Progenitor cell of endocrine pancreas (in vitro differentiated cells): ENCODE results near the gene APOLD1. TPM values are rescaled to one million over a fixed set of nuclear protein-coding genes. Genes with fewer than 3 reads are reported as not detected.
"Not testable (repeated sequence)": the region's sequence is repeated elsewhere in the genome, so short reads cannot be mapped to it uniquely, and the experiment has no call there.

ENCODE experiments used
- DNase-seq: peaks from one replicate; pipeline ENCODE4 v3.0.0; 2021; ENCODE audit warnings: low spot score; ENCODE audit not compliant: unreplicated experiment
- H3K27ac Mint-ChIP-seq: 2 replicates; pipeline ENCODE4 v1.8.0; 2021; ENCODE audit warnings: mild to moderate bottlenecking, moderate library complexity, mixed read lengths
- H3K27me3 Mint-ChIP-seq: 2 replicates; pipeline ENCODE4 v1.8.0; 2021; ENCODE audit warnings: mixed read lengths
- H3K36me3 Mint-ChIP-seq: 2 replicates; pipeline ENCODE4 v1.8.0; 2022; ENCODE audit warnings: mixed read lengths; ENCODE audit not compliant: insufficient read depth
- H3K4me1 Mint-ChIP-seq: 2 replicates; pipeline ENCODE4 v1.8.0; 2021; ENCODE audit warnings: low read depth, mixed read lengths
- H3K4me3 Mint-ChIP-seq: 2 replicates; pipeline ENCODE4 v1.8.0; 2021; ENCODE audit warnings: low read depth, mild to moderate bottlenecking, moderate library complexity, mixed read lengths
- H3K9me3 Mint-ChIP-seq: 2 replicates; pipeline ENCODE4 v1.8.0; 2021; ENCODE audit warnings: low read depth, mixed read lengths
- CTCF ChIP-seq: fragments of 200-600 bp; sonication (generic); IDR thresholded peaks from one replicate; pipeline ENCODE4 v1.5.0; 2021; ENCODE audit warnings: antibody characterized with exemption, mild to moderate bottlenecking; ENCODE audit not compliant: unreplicated experiment
- total RNA-seq: library from RNA; stranded (reverse); gene quantifications from 2 replicates; pipeline ENCODE4 v1.2.1, GENCODE V29; 2021

APOLD1 gene
- total RNA-seq, 1 donor from 2014 or later: 5.4 TPM

GRCh38 chr12:12836571-12836970 lies 51.1 kb downstream of the APOLD1 start:
- Mint-ChIP-seq H3K27me3 (no peaks in the 10 kb centered on the region), H3K4me1 (peaks cover 6% of the 10 kb centered on the region), H3K27ac (no peak overlapping the region), H3K9me3 (no peaks in the 10 kb centered on the region), H3K4me3 (no peak overlapping the region), H3K36me3 (peaks cover 28% of the 10 kb centered on the region)
- no peak for TF ChIP-seq CTCF
- DNase-seq: no peak

GRCh38 chr12:12837025-12837812 lies 51.8 kb downstream of the APOLD1 start:
- no peak overlapping the region for H3K27ac Mint-ChIP-seq
- DNase-seq: peak; percentile 30
- peak; percentile 79 for TF ChIP-seq CTCF

GRCh38 chr12:12837813-12838153 lies 52.3 kb downstream of the APOLD1 start:
- H3K27me3 Mint-ChIP-seq: no peaks in the 10 kb centered on the region
- no peak for DNase-seq
- H3K27ac Mint-ChIP-seq: no peak overlapping the region
- no peaks in the 10 kb centered on the region for H3K9me3 Mint-ChIP-seq
- H3K36me3 Mint-ChIP-seq: peaks cover 22% of the 10 kb centered on the region
- H3K4me1 Mint-ChIP-seq: peaks cover 6% of the 10 kb centered on the region
- H3K4me3 Mint-ChIP-seq: no peak overlapping the region
- TF ChIP-seq CTCF: no peak

More at GRCh38 chr12:12837025-12837812, 51.8 kb downstream of the APOLD1 start:
- H3K4me1 Mint-ChIP-seq: peaks cover 6% of the 10 kb centered on the region
- no peaks in the 10 kb centered on the region for H3K27me3 Mint-ChIP-seq
- H3K36me3 Mint-ChIP-seq: peaks cover 25% of the 10 kb centered on the region
- no peaks in the 10 kb centered on the region for H3K9me3 Mint-ChIP-seq
- no peak overlapping the region for H3K4me3 Mint-ChIP-seq

GRCh38 chr12:12839003-12839395 lies 53.5 kb downstream of the APOLD1 start:
- TF ChIP-seq CTCF: no peak
- no peaks in the 10 kb centered on the region for H3K27me3 Mint-ChIP-seq

GRCh38 chr12:12839439-12839838 lies 54.0 kb downstream of the APOLD1 start:
- not testable (repeated sequence) for H3K27me3 Mint-ChIP-seq, H3K4me3 Mint-ChIP-seq, H3K9me3 Mint-ChIP-seq, H3K27ac Mint-ChIP-seq, DNase-seq, H3K4me1 Mint-ChIP-seq
- peaks cover 12% of the 10 kb centered on the region for H3K36me3 Mint-ChIP-seq

More at GRCh38 chr12:12839003-12839395, 53.5 kb downstream of the APOLD1 start:
- peaks cover 13% of the 10 kb centered on the region for H3K36me3 Mint-ChIP-seq
- no peak overlapping the region for H3K27ac Mint-ChIP-seq
- H3K4me3 Mint-ChIP-seq: no peak overlapping the region
- peaks cover 6% of the 10 kb centered on the region for H3K4me1 Mint-ChIP-seq
- no peaks in the 10 kb centered on the region for H3K9me3 Mint-ChIP-seq
- no peak for DNase-seq
